GM12892 (cell line): ENCODE data around the gene TMPRSS9.
"Not testable (repeated sequence)": the region's sequence is repeated elsewhere in the genome, so short reads cannot be mapped to it uniquely, and the experiment has no call there.

Source experiments
- DNase-seq: peaks from one replicate; pipeline ENCODE4 v3.0.0; 2011; ENCODE audit not compliant: insufficient read length
- FAIRE-seq: peaks from 2 replicates; lab custom pipeline; 2011; peaks lifted over from hg19 to GRCh38; lab: Jason Lieb, UNC
- POLR2A ChIP-seq: IDR thresholded peaks from 2 replicates; pipeline ENCODE4 v1.6.1; 2011; ENCODE audit warnings: low read depth, low read length, control low read depth
- POLR2AphosphoS5 ChIP-seq: IDR thresholded peaks from 2 replicates; pipeline ENCODE4 v1.6.1; 2011; ENCODE audit warnings: low read depth, low read length, control low read depth
- TAF1 ChIP-seq: IDR thresholded peaks from 2 replicates; pipeline ENCODE4 v1.6.1; 2011; ENCODE audit warnings: low read depth, mild to moderate bottlenecking, control low read depth, low read length, borderline replicate concordance

Gene TMPRSS9

GRCh38 chr19:2376784-2377519 is 16.9 kb downstream of the TMPRSS9 start:
- DNase-seq (no peak), FAIRE-seq (no peak)
- no peak for TF ChIP-seq TAF1
- TF ChIP-seq POLR2A: no peak
- no peak for TF ChIP-seq POLR2AphosphoS5

DNA sequence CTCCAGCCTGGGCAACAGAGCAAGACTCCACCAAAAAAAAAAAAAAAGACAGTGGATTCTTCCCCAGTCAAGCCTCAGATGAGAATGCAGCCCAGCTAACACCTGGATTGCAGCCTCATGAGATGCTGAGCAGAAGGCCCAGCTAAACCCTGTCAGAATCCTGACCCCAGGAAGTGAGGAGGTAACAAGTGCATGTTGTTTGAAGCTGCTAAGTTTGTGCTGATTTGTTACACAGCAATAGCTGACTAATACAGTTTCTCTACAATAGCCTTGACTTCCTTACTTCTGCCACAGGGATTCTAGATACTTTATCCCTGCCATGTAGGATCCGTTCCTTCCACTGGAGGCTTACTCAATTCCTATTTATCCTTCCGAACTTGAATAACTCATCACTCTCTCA is 20.5 kb downstream of the TMPRSS9 start:
- no peak for TF ChIP-seq TAF1
- TF ChIP-seq POLR2AphosphoS5: no peak
- TF ChIP-seq POLR2A: no peak

DNA sequence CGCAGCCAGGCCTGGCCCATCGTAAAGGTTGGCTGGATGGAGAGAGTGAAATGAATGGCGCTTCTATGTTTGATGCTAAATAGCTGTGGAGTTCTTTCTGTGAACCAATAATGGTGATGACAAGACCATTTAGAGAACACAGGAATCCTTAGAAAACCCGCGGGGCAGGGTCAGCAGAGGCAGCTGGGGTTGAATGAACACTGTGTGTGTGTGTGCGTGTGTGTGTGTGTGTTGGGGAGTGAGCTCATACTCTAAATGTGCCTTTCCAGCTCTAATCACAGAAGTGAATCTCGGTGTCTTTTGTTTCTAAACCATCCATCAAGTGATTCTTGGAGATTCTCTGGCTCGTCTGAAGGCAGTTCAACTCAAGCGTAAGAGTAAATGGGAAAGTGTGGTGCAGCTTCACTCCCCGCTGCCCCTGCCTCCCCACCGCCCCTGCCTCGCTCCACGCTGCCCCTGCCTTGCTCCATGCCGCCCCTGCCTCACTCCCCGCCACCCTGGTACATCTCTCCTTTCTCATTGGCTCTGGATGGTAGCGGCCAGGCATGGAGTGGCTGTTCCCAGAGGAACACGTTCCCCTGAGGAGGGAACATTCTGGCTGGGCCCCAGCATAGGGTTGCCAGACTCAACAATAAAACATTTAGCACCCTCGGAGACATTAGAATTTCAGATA is 21.2 kb downstream of the TMPRSS9 start:
- no peak for TF ChIP-seq POLR2AphosphoS5
- no peak for TF ChIP-seq TAF1
- no peak for TF ChIP-seq POLR2A
- FAIRE-seq (no peak), DNase-seq (no peak)

More for the DNA sequence above, 20.5 kb downstream of the TMPRSS9 start:
- FAIRE-seq (no peak), DNase-seq (no peak)

- no peak for TF ChIP-seq POLR2A
- no peak for TF ChIP-seq POLR2AphosphoS5
- TF ChIP-seq TAF1: no peak
- FAIRE-seq (no peak), DNase-seq (no peak)
Observed at GRCh38 chr19:2382530-2383222, 22.6 kb downstream of the TMPRSS9 start.

GRCh38 chr19:2385053-2385721 is 25.1 kb downstream of the TMPRSS9 start:
- TF ChIP-seq TAF1 (no peak), POLR2A (no peak), POLR2AphosphoS5 (no peak)
- no peak for FAIRE-seq
- DNase-seq: no peak

- DNase-seq (no peak), FAIRE-seq (no peak)
Observed at GRCh38 chr19:2387367-2388288, 27.6 kb downstream of the TMPRSS9 start.

GRCh38 chr19:2389594-2389993 is 29.5 kb downstream of the TMPRSS9 start:
- DNase-seq: no peak
- FAIRE-seq: no peak
- TF ChIP-seq POLR2AphosphoS5 (no peak), POLR2A (no peak), TAF1 (no peak)

More at GRCh38 chr19:2387367-2388288, 27.6 kb downstream of the TMPRSS9 start:
- TF ChIP-seq TAF1 (no peak), POLR2AphosphoS5 (no peak), POLR2A (no peak)

DNA sequence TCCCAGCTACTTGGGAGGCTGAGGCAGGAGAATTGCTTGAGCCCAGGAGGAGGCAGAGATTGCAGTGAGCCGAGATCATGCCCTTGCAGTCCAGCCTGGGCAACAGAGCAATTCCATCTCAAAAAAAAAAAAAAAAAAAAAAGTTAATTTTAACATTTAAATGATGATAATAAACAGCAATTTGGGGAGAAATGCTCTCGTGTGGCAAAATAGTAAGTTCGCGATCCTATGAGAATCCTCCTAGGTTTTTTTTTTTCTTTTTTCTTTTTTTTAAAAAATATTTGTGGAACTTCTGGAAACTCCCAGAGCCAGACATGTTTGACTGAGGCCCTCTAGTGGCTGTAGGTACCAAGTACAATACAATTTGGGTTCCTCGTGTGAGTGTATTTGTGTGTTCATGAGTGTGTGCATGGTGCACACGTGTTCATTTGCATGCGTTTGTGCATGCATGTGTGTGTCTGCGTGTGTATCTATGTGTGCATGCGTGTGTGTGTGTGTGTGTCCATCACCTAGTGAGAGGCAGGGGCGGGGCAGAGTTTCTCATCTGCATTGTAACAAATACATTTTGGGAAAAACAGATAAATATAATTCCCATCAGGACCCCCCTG is 31.2 kb downstream of the TMPRSS9 start:
- FAIRE-seq (peak; percentile 87), DNase-seq (no peak)

GRCh38 chr19:2392366-2392765 is 32.3 kb downstream of the TMPRSS9 start:
- TF ChIP-seq TAF1: no peak
- no peak for TF ChIP-seq POLR2A
- no peak for TF ChIP-seq POLR2AphosphoS5
- no peak for FAIRE-seq
- DNase-seq: no peak

More for the DNA sequence above, 31.2 kb downstream of the TMPRSS9 start:
- TF ChIP-seq TAF1 (no peak), POLR2A (no peak), POLR2AphosphoS5 (no peak)

- DNase-seq, FAIRE-seq: not testable (repeated sequence)
Observed at GRCh38 chr19:2392899-2393298, 32.8 kb downstream of the TMPRSS9 start.

GRCh38 chr19:2394054-2394441 is 34.0 kb downstream of the TMPRSS9 start:
- DNase-seq (no peak), FAIRE-seq (no peak)
- TF ChIP-seq POLR2A: no peak
- TF ChIP-seq POLR2AphosphoS5: no peak
- TF ChIP-seq TAF1: no peak
